PC-3 (cell line): Measurements from ENCODE around the gene FILIP1L. TPM values are rescaled to one million over a fixed set of nuclear protein-coding genes. Genes with fewer than 3 reads are reported as not detected.
A peak's percentile ranks its signal among the peaks of the same experiment; 100 is the strongest.

ENCODE experiments used
- ATAC-seq: fragments of 200-7000 bp; cut with Tn5 transposase; 2 replicates; pipeline ENCODE4 v1.9.1; 2020; ENCODE audit warnings: mild to moderate bottlenecking, moderate library complexity
- BruUV-seq: library from RNA; stranded (reverse); fragments of 400-500 nt; replicated peaks from 2 replicates; lab custom pipeline; 2021; lab: Mats Ljungman, UMichigan
- CTCF ChIA-PET: fragments of 300-600 bp; sonication (Branson Sonifier 250); formaldehyde crosslinking; loops from one replicate; lab custom pipeline; 2022; ENCODE audit warnings: antibody characterized with exemption; lab: Charles Lee
- POLR2A ChIA-PET: fragments of 300-600 bp; sonication (Branson Sonifier 250); formaldehyde crosslinking; loops from one replicate; lab custom pipeline; 2022; ENCODE audit warnings: antibody characterized with exemption; ENCODE audit not compliant: unreplicated experiment; lab: Charles Lee
- DNase-seq: peaks from one replicate; pipeline ENCODE4 v3.0.0-alpha.2; 2015
- H2AFZ ChIP-seq: fragments of 300-600 bp; sonication (generic); 2 replicates; pipeline ENCODE4 v1.6.0; 2016; ENCODE audit warnings: antibody characterized with exemption, low read length
- H3F3A ChIP-seq: fragments of 300-600 bp; sonication (generic); one replicate; pipeline ENCODE4 v1.6.0; 2017; ENCODE audit warnings: antibody characterized with exemption, low read length, control low read depth, mild to moderate bottlenecking; ENCODE audit not compliant: unreplicated experiment
- H3K27ac ChIP-seq: fragments of 300-600 bp; sonication (generic); 2 replicates; pipeline ENCODE4 v1.5.1; 2016; ENCODE audit warnings: mild to moderate bottlenecking, low read length
- H3K27me3 ChIP-seq: fragments of 300-600 bp; sonication (generic); 2 replicates; pipeline ENCODE4 v1.6.1; 2016; ENCODE audit warnings: low read length, mixed read lengths
- H3K36me3 ChIP-seq: fragments of 300-600 bp; sonication (generic); 2 replicates; pipeline ENCODE4 v1.6.1; 2016; ENCODE audit warnings: low read depth, mixed run types, low read length, mixed read lengths
- H3K4me1 ChIP-seq: fragments of 300-600 bp; sonication (generic); 2 replicates; pipeline ENCODE4 v1.5.1; 2016; ENCODE audit warnings: low read length; ENCODE audit not compliant: insufficient read depth
- H3K4me2 ChIP-seq: fragments of 300-600 bp; sonication (generic); 2 replicates; pipeline ENCODE4 v1.6.0; 2016; ENCODE audit warnings: low read length
- H3K4me3 ChIP-seq: fragments of 300-600 bp; sonication (generic); 2 replicates; pipeline ENCODE4 v1.5.1; 2016; ENCODE audit warnings: mild to moderate bottlenecking, low read length, mixed read lengths
- H3K79me2 ChIP-seq: fragments of 300-600 bp; sonication (generic); 2 replicates; pipeline ENCODE4 v1.6.1; 2017; ENCODE audit warnings: low read length, mixed read lengths
- H3K9ac ChIP-seq: fragments of 300-600 bp; sonication (generic); 2 replicates; pipeline ENCODE4 v1.6.0; 2016; ENCODE audit warnings: mild to moderate bottlenecking, low read length
- H3K9me2 ChIP-seq: fragments of 300-600 bp; sonication (generic); replicated peaks from 2 replicates; pipeline ENCODE4 v1.6.1; 2016; ENCODE audit warnings: mixed run types, low read length, mixed read lengths
- H3K9me3 ChIP-seq: fragments of 300-600 bp; sonication (generic); 2 replicates; pipeline ENCODE4 v1.6.1; 2016; ENCODE audit warnings: low read length, mixed read lengths
- H4K20me1 ChIP-seq: fragments of 300-600 bp; sonication (generic); 2 replicates; pipeline ENCODE4 v1.6.1; 2016; ENCODE audit warnings: low read length, mixed read lengths
- EZH2 ChIP-seq: fragments of 300-600 bp; sonication (generic); IDR thresholded peaks from one replicate; pipeline ENCODE4 v1.6.1; 2017; ENCODE audit warnings: antibody characterized with exemption, mild to moderate bottlenecking, low read length; ENCODE audit not compliant: unreplicated experiment
- EZH2phosphoT487 ChIP-seq: fragments of 300-600 bp; sonication (generic); IDR thresholded peaks from 2 replicates; pipeline ENCODE4 v1.6.1; 2018; ENCODE audit warnings: mild to moderate bottlenecking, antibody characterized with exemption, low read length, borderline replicate concordance
- intact Hi-C: fragments of 100-400 bp; cut with micrococcal nuclease; formaldehyde crosslinking; loops from 2 replicates; pipeline ENCODE4 v1.9.0; 2023
- total RNA-seq: library from RNA; depleted of rRNA; stranded (reverse); fragments of >200 nt; gene quantifications from 2 replicates; pipeline ENCODE4 v1.2.3, GENCODE V29; 2014
- TF ChIP-seq, protein P1 (sequence below): fragments of 300-600 bp; sonication (generic); conservative IDR thresholded peaks from 2 replicates; pipeline ENCODE4 v1.5.1; 2017; ENCODE audit warnings: antibody characterized with exemption, low read depth, mild to moderate bottlenecking, low read length

FILIP1L gene
- total RNA-seq, 1 experiment from 2014 or later = not detected

DNA sequence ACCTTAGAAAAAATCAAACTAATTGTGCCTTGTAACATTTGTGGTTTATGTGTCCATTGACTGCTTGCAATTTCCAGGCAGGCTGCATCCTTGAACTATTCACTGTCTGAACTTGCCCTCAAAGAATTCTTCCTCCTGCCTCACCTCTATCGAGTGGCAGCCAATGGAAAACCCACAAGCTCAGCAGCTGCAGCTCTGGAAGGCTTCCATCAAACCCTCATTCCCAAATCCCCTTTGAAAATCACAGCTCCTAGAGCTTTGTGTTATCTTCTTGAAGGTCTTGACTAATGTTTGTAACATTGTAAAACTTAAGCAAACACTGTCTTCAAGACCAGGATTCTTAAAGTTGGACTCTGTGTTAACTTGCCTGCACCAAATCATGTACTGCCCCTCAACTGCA is 81.1 kb downstream of the FILIP1L start:
- Histone ChIP-seq H3K4me2 (no peak overlapping the region), H3K9me2 (no peaks in the 10 kb centered on the region), H3K36me3 (no peaks in the 10 kb centered on the region), H3K79me2 (no peaks in the 10 kb centered on the region), H3K9ac (no peak overlapping the region), H4K20me1 (no peaks in the 10 kb centered on the region), H3K27me3 (no peaks in the 10 kb centered on the region), H3K9me3 (no peaks in the 10 kb centered on the region), H3K4me1 (peaks cover 33% of the 10 kb centered on the region), H2AFZ (no peak overlapping the region), H3F3A (no peaks in the 10 kb centered on the region), H3K4me3 (no peak overlapping the region), H3K27ac (no peak overlapping the region)
- DNase-seq = peak; percentile 25
- ChIA-PET CTCF (interaction anchor here (0.6 kb wide), 1 partner anchor 10 kb away, joined by 3 read pairs; no protein-coding TSS in a partner anchor), POLR2A (interaction anchor here (1.1 kb wide), 1 partner anchor 9 kb away, joined by 6 read pairs; no protein-coding TSS in a partner anchor)
- ATAC-seq = peak; percentile 78
- intact Hi-C loops = no loop called here
- no TSS peak for BruUV-seq
- TF ChIP-seq EZH2phosphoT487 (no peak), EZH2 (no peak)
- TF ChIP-seq, protein P1, sequence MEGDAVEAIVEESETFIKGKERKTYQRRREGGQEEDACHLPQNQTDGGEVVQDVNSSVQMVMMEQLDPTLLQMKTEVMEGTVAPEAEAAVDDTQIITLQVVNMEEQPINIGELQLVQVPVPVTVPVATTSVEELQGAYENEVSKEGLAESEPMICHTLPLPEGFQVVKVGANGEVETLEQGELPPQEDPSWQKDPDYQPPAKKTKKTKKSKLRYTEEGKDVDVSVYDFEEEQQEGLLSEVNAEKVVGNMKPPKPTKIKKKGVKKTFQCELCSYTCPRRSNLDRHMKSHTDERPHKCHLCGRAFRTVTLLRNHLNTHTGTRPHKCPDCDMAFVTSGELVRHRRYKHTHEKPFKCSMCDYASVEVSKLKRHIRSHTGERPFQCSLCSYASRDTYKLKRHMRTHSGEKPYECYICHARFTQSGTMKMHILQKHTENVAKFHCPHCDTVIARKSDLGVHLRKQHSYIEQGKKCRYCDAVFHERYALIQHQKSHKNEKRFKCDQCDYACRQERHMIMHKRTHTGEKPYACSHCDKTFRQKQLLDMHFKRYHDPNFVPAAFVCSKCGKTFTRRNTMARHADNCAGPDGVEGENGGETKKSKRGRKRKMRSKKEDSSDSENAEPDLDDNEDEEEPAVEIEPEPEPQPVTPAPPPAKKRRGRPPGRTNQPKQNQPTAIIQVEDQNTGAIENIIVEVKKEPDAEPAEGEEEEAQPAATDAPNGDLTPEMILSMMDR = no peak

DNA sequence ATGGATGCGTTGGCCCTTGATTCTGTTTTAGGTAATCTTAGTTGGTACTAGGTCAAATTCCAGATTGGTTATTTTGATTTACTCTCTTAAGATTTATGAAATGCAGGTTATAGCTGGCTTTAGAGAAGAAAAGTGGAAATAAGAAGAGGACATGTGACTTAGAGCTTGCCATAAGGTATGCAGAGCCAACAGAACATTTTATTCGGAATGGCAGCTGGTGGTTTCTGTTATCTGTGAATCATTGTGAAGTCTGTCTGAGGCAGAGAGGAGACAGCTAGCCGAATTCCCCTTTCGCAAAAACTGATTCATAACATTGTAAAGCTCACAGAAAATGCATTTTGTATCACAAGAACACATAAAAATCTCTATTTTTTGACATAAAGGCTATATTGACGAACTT is 82.1 kb downstream of the FILIP1L start:
- intact Hi-C loops = no loop called here
- Histone ChIP-seq H4K20me1 (no peaks in the 10 kb centered on the region), H3K4me2 (no peak overlapping the region), H3K9me2 (no peaks in the 10 kb centered on the region), H3K9me3 (no peaks in the 10 kb centered on the region), H3K36me3 (0 out of 2 replicates have a peak, but pooled peaks cover 4% of the 10 kb centered on the region), H3K4me1 (peaks cover 33% of the 10 kb centered on the region), H3K79me2 (no peaks in the 10 kb centered on the region), H3K27me3 (no peaks in the 10 kb centered on the region), H3K9ac (no peak overlapping the region), H3F3A (no peaks in the 10 kb centered on the region), H3K4me3 (no peak overlapping the region), H2AFZ (no peak overlapping the region), H3K27ac (no peak overlapping the region)
- BruUV-seq = no TSS peak
- ATAC-seq (0 out of 2 replicates have a peak, but pooled peaks have one; percentile 22), DNase-seq (peak; percentile 27)
- TF ChIP-seq EZH2phosphoT487 (no peak), EZH2 (no peak)
- TF ChIP-seq, protein P1 = no peak
- ChIA-PET CTCF (no interaction called here), POLR2A (interaction anchor here (1.1 kb wide), 1 partner anchor 10 kb away, joined by 6 read pairs; no protein-coding TSS in a partner anchor)

- ChIA-PET POLR2A (interaction anchor here (0.5 kb wide), 1 partner anchor 409 kb away, joined by 3 read pairs; no protein-coding TSS in a partner anchor), CTCF (no interaction called here)
- intact Hi-C loops = no loop called here
These were observed 83.3 kb downstream of the FILIP1L start for GRCh38 chr3:100030914-100031425.

More at GRCh38 chr3:100030914-100031425, 83.3 kb downstream of the FILIP1L start:
- Histone ChIP-seq H3K9me2 (no peaks in the 10 kb centered on the region), H3K27me3 (no peaks in the 10 kb centered on the region), H3K4me1 (peaks cover 33% of the 10 kb centered on the region), H3K36me3 (0 out of 2 replicates have a peak, but pooled peaks cover 4% of the 10 kb centered on the region), H3K79me2 (no peaks in the 10 kb centered on the region), H3K27ac (peak overlapping the region; percentile 17; the same call in 1 of the 2 replicates), H3K4me2 (no peak overlapping the region), H3K4me3 (no peak overlapping the region), H3K9me3 (no peaks in the 10 kb centered on the region), H3K9ac (no peak overlapping the region), H3F3A (no peaks in the 10 kb centered on the region), H2AFZ (no peak overlapping the region), H4K20me1 (no peaks in the 10 kb centered on the region)
- no peak for ATAC-seq
- no peak for DNase-seq
- no peak for TF ChIP-seq EZH2
- TF ChIP-seq, protein P1 = no peak
- no peak for TF ChIP-seq EZH2phosphoT487
- no TSS peak for BruUV-seq
